HUES6 (cell line): ENCODE data around the gene CERS1.
A peak's percentile ranks its signal among the peaks of the same experiment; 100 is the strongest.

Experiments
- H3K27ac ChIP-seq: 2 replicates; pipeline ENCODE4 v1.7.0; 2013; ENCODE audit warnings: low read depth, mild to moderate bottlenecking, low read length, inconsistent platforms
- H3K27me3 ChIP-seq: 2 replicates; pipeline ENCODE4 v1.6.1; 2013; ENCODE audit warnings: low read length; ENCODE audit not compliant: control insufficient read depth, insufficient read depth
- H3K36me3 ChIP-seq: 2 replicates; pipeline ENCODE4 v1.6.1; 2013; ENCODE audit warnings: low read length; ENCODE audit not compliant: control insufficient read depth, insufficient read depth
- H3K4me1 ChIP-seq: 2 replicates; pipeline ENCODE4 v1.6.1; 2013; ENCODE audit warnings: low read length; ENCODE audit not compliant: control insufficient read depth, insufficient read depth
- H3K4me3 ChIP-seq: 2 replicates; pipeline ENCODE4 v1.5.1; 2013; ENCODE audit warnings: low read depth, low read length
- H3K9ac ChIP-seq: one replicate; pipeline ENCODE4 v1.6.1; 2013; ENCODE audit warnings: mild to moderate bottlenecking, low read length
- H3K9me3 ChIP-seq: 2 replicates; pipeline ENCODE4 v1.6.1; 2013; ENCODE audit warnings: low read depth, low read length; ENCODE audit not compliant: control insufficient read depth, insufficient read depth

Gene CERS1, protein sequence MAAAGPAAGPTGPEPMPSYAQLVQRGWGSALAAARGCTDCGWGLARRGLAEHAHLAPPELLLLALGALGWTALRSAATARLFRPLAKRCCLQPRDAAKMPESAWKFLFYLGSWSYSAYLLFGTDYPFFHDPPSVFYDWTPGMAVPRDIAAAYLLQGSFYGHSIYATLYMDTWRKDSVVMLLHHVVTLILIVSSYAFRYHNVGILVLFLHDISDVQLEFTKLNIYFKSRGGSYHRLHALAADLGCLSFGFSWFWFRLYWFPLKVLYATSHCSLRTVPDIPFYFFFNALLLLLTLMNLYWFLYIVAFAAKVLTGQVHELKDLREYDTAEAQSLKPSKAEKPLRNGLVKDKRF

DNA sequence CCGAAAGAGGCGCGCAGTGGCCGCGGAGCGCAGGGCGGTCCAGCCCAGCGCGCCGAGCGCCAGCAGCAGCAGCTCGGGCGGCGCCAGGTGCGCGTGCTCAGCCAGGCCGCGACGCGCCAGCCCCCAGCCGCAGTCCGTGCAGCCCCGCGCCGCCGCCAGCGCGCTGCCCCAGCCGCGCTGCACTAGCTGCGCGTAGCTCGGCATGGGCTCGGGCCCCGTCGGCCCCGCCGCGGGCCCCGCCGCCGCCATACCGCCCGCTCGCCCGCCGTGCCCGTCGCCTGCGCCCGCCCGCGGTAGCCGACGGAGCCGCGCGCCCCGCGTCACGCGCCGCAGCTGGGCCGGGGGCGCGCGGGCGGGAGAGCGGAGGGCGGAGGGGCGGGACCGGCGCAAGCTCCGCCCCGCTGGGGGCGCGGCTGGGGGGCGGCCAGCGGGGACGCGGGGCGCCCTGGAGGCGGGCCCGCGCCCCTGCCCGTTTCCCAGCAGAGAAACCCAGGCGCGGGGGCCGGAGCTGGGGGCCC lies at the start of gene CERS1:
TSS of gene CERS1 (minus strand) at position 335 of the 518 bp plus-strand sequence. CDS start at position 249, 86 bp downstream.
- Histone ChIP-seq H3K4me3 (peak within 1 kb of the TSS; percentile 75), H3K27me3 (peaks cover 18% of the 10 kb centered on the region), H3K9me3 (no peaks in the 10 kb centered on the region), H3K9ac (peak within 1 kb of the TSS; percentile 54), H3K36me3 (peaks cover 21% of the 10 kb centered on the region), H3K27ac (no peak within 1 kb of the TSS), H3K4me1 (peaks cover 4% of the 10 kb centered on the region; the same call in 1 of the 2 replicates)

DNA sequence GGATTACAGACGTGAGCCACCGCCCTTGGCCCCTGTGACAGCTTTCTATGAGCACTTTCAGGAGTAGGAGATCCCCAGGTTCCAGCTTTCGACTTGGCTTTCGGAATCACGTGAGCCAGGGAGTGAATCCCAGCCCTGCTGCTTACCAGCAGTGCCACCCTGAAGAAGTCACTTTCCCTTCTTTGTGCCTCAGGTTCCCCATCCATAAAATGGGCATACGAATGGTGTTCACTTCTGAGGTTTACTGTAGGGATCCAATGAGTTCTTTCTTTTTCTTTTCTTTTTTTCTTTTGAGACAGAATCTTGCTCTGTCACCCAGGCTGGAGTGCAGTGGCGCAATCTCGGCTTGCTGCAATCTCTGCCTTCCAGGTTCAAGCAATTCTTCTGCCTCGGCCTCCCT lies 49.3 kb upstream of the CERS1 start:
- peaks cover 16% of the 10 kb centered on the region for H3K27me3 ChIP-seq

DNA sequence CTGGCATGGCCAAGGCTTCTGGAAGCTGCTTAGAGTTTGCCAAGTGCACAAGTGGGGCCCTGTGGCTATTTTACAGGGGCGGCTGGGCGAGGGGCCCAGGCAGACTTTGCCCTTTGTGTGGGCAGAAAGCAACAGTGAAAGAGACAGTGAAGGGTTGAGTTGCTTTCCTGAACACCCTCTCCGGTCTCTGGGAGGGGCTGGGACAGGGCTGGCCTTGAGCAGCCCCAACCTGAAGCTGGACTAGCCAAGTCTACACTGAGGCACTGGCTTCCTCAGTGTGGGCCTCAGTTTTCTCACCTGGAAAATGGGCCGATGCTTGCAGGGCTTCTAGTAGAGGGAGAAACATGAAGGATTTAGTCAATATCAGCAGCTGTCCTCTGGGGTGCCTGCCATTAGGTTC lies 47.5 kb upstream of the CERS1 start:
- no peak overlapping the region for H3K27ac ChIP-seq
- H3K4me1 ChIP-seq = peaks cover 14% of the 10 kb centered on the region
- 0 out of 2 replicates have a peak, but pooled peaks cover 3% of the 10 kb centered on the region for H3K36me3 ChIP-seq
- no peaks in the 10 kb centered on the region for H3K9me3 ChIP-seq
- no peak overlapping the region for H3K4me3 ChIP-seq
- H3K9ac ChIP-seq = no peak overlapping the region
- H3K27me3 ChIP-seq = peaks cover 18% of the 10 kb centered on the region

More for the DNA sequence above, 49.3 kb upstream of the CERS1 start:
- Histone ChIP-seq H3K4me1 (peaks cover 7% of the 10 kb centered on the region), H3K4me3 (no peak overlapping the region), H3K36me3 (no peaks in the 10 kb centered on the region), H3K9me3 (no peaks in the 10 kb centered on the region), H3K27ac (no peak overlapping the region), H3K9ac (no peak overlapping the region)

DNA sequence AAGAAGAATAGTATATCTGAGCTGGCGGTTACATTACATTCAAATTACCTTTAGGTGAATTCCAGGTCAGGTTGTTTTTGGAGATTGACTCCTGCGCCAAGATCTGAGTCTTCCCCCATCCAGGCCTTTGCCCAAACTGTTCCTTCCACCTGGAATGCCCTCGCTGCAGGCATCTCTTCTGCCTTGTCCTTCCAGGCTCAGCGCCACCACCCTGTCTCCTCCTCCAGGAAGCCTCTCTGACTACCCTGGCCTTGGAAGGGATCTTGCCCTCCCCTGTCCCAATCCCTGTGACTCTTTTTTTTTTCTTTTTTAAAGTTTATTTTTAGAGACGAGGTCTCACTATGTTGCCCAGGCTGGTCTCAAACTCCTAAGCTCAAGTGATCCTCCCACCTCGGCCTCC lies 46.7 kb upstream of the CERS1 start:
- Histone ChIP-seq H3K36me3 (peaks cover 8% of the 10 kb centered on the region; the same call in 1 of the 2 replicates), H3K27ac (no peak overlapping the region), H3K9me3 (no peaks in the 10 kb centered on the region), H3K4me3 (no peak overlapping the region), H3K9ac (no peak overlapping the region), H3K4me1 (peaks cover 14% of the 10 kb centered on the region), H3K27me3 (peaks cover 18% of the 10 kb centered on the region)

DNA sequence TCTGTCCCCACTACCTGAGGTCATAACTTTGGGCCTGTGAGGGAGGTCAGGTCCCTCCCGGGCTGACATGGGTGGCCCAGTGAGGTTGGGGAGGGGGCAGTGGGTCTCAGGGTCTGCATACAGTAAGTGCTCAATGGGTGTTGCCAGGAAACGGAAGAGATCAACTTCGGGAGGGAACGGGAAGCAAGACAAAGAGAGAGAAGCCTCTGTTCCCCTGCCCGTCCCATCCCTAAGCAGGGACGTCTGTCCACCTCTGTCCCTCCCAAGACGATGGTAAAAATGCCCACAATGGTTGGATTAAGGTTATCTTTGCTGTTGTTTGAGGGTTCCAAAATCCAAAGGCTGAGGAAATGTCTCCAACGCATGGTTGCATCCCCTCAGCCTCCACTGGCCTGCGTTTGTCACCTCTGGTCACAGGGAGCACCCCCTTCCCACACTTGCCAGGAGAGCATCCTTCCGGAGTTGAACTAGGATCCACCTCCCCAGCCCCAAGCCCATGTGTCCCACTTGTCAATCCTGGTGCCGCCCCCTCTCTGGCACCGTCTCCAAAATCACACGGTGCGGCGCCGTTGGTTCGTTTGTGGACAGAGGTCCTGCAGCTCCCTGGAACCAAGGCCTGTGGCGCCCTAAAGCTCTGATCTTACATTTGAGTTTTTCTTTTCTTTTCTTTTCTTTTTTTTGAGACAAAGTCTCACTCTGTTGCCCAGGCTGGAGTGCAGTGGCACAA lies 45.8 kb upstream of the CERS1 start:
- Histone ChIP-seq H3K9me3 (no peaks in the 10 kb centered on the region), H3K4me1 (peaks cover 14% of the 10 kb centered on the region), H3K4me3 (peak overlapping the region; percentile 47), H3K9ac (no peak overlapping the region), H3K27me3 (peaks cover 18% of the 10 kb centered on the region), H3K27ac (no peak overlapping the region), H3K36me3 (peaks cover 10% of the 10 kb centered on the region; the same call in 1 of the 2 replicates)

DNA sequence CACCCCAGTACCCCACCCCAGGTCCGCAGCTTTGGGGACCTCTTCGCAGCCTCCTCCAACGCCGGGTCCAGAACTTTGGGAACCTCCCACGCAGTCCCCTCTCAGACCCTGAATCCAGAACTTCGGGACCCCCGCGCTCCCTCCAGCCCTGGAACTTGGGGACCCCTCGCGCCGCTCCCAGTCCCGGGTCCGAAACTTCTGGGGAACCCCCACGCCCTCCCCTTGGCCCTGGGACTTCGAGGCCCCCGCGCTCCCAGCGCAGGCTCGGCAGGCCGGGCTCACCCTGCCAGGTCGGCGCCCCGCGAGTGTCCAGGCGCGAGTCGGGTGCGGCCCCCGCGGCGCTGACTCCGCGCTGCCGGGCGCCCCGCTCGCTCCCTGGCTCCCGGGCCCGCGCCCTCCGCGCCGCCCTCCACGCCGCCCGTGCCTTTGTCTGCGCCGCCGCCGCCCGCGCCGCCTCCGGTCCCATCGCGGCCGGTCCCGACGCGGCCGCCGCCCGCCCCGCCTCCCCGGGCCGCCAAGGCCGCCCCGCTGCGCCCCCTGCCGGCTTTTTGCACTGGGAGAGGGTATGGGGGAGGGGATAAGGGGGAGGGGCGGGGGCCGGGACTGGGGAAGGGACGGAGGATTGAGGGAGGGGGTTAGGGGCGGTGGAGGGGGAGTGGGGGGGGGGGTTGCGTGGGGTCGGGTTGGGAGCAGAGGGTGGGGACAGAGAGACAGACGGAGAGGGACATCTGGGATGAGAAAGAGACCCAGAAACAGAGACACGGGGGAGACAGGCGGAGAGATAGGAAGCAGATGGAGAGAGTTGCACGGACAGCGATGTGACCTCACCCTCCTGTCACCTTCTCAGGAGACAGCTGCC lies 45.0 kb upstream of the CERS1 start, which contains the start of gene HOMER3:
TSS of gene HOMER3 (minus strand) at position 449 of the 859 bp plus-strand sequence. CDS start 2,235 bp downstream, outside the sequence.
- Histone ChIP-seq H3K27ac (peak within 1 kb of the TSS; percentile 8; the same call in 1 of the 2 replicates), H3K4me1 (peaks cover 14% of the 10 kb centered on the region), H3K9me3 (no peaks in the 10 kb centered on the region), H3K9ac (peak within 1 kb of the TSS; percentile 82), H3K27me3 (peaks cover 18% of the 10 kb centered on the region), H3K4me3 (peak within 1 kb of the TSS; percentile 79), H3K36me3 (peaks cover 10% of the 10 kb centered on the region; the same call in 1 of the 2 replicates)

DNA sequence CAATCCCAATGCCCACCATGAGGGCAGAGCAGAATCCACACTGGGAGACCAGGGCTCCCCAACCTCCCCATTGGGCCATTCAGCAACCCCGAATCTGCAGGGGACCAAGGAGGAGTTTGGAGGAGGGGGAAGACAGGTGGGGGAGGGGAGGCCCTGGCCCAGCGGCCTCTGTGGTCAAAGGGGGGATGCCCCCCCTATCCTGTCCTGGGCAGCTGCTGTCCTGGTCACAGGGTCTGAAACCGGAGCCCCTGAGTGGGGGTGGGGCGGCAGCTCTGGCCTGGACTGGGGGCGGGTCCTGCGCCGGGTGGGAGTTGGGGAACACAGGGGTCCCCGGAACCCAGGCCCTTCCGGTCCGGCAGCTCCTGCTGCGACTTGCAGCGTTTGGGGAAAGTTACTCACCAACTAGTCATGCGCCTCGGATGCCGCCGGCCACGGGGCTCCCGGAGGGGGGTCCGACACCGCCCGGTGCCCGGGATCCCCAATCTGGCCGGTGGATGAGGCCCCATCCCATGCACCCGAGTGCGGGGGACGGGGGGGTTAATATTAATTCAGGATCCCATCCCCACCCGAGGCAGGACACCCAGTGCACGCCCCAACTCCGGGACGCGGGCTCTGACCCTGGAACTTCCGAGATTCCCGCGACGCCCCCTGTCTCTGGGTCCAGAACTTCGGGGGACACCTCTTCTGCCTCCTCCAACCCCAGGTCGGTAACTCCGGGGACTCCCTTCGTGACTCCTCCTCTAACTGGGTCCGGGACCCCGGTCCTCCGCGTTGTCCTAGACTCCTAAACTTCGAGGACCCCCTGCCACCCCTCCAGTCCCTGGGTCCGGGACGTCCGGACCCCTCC lies 44.2 kb upstream of the CERS1 start:
- H3K9me3 ChIP-seq = no peaks in the 10 kb centered on the region
- H3K4me3 ChIP-seq = peak overlapping the region; percentile 79
- peak overlapping the region; percentile 8; the same call in 1 of the 2 replicates for H3K27ac ChIP-seq
- H3K9ac ChIP-seq = peak overlapping the region; percentile 82
- peaks cover 14% of the 10 kb centered on the region for H3K4me1 ChIP-seq
- H3K27me3 ChIP-seq = peaks cover 18% of the 10 kb centered on the region
- H3K36me3 ChIP-seq = peaks cover 10% of the 10 kb centered on the region

DNA sequence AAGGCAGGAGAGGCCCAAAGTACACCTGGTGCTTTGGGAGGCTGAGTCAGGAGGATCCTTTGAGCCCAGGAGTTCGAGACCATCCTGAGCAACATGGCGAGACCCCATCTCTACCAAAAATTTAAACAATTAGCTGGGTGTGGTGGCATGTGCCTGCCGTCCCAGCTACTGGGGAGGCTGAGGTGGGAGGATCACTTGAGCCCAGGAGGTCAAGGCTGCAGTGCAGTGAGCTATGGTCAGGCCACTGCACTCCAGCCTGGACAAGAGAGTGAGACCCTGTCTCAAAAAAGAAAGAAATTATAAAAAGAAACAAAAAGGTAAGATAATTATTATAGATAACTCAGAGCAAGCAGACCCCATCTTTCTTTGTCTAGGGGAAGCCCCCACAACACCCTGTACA lies 43.2 kb upstream of the CERS1 start:
- Histone ChIP-seq H3K27me3 (peaks cover 14% of the 10 kb centered on the region), H3K36me3 (peaks cover 11% of the 10 kb centered on the region), H3K9me3 (no peaks in the 10 kb centered on the region), H3K9ac (no peak overlapping the region), H3K4me3 (no peak overlapping the region), H3K4me1 (peaks cover 14% of the 10 kb centered on the region), H3K27ac (no peak overlapping the region)

DNA sequence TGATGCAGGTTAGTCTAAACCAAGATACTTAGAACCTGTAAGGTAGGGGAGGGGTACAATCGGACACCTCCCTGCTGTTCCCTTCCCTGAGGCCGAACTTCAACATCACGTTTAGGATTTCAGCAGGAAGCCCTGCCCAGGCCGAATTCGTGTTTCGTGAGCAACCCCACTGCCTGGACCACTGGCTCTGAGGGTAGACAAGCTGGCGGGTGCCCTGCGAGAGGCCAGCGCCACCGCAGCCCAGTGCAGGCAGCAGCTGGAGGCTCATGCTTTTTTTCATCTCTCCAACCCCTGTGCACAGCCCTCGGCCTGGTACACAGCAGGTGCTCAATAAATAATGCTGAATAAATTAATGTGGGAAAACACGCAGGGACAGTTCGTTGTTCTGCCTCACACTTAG lies 37.3 kb upstream of the CERS1 start:
- Histone ChIP-seq H3K27ac (no peak overlapping the region), H3K36me3 (peaks cover 19% of the 10 kb centered on the region), H3K4me1 (peaks cover 6% of the 10 kb centered on the region), H3K9ac (no peak overlapping the region), H3K27me3 (0 out of 2 replicates have a peak, but pooled peaks cover 3% of the 10 kb centered on the region), H3K4me3 (peak overlapping the region; percentile 56), H3K9me3 (no peaks in the 10 kb centered on the region)
